PC-3 (cell line): ENCODE data around the gene DNM2. TPM values are rescaled to one million over a fixed set of nuclear protein-coding genes. Genes with fewer than 3 reads are reported as not detected.

Source experiments
- ATAC-seq: fragments of 200-7000 bp; cut with Tn5 transposase; 2 replicates; pipeline ENCODE4 v1.9.1; 2020; ENCODE audit warnings: mild to moderate bottlenecking, moderate library complexity
- BruUV-seq: library from RNA; stranded (reverse); fragments of 400-500 nt; replicated peaks from 2 replicates; lab custom pipeline; 2021; lab: Mats Ljungman, UMichigan
- CTCF ChIA-PET: fragments of 300-600 bp; sonication (Branson Sonifier 250); formaldehyde crosslinking; loops from one replicate; lab custom pipeline; 2022; ENCODE audit warnings: antibody characterized with exemption; lab: Charles Lee
- POLR2A ChIA-PET: fragments of 300-600 bp; sonication (Branson Sonifier 250); formaldehyde crosslinking; loops from one replicate; lab custom pipeline; 2022; ENCODE audit warnings: antibody characterized with exemption; ENCODE audit not compliant: unreplicated experiment; lab: Charles Lee
- DNase-seq: peaks from one replicate; pipeline ENCODE4 v3.0.0-alpha.2; 2015
- H2AFZ ChIP-seq: fragments of 300-600 bp; sonication (generic); 2 replicates; pipeline ENCODE4 v1.6.0; 2016; ENCODE audit warnings: antibody characterized with exemption, low read length
- H3F3A ChIP-seq: fragments of 300-600 bp; sonication (generic); one replicate; pipeline ENCODE4 v1.6.0; 2017; ENCODE audit warnings: antibody characterized with exemption, low read length, control low read depth, mild to moderate bottlenecking; ENCODE audit not compliant: unreplicated experiment
- H3K27ac ChIP-seq: fragments of 300-600 bp; sonication (generic); 2 replicates; pipeline ENCODE4 v1.5.1; 2016; ENCODE audit warnings: mild to moderate bottlenecking, low read length
- H3K27me3 ChIP-seq: fragments of 300-600 bp; sonication (generic); 2 replicates; pipeline ENCODE4 v1.6.1; 2016; ENCODE audit warnings: low read length, mixed read lengths
- H3K36me3 ChIP-seq: fragments of 300-600 bp; sonication (generic); 2 replicates; pipeline ENCODE4 v1.6.1; 2016; ENCODE audit warnings: low read depth, mixed run types, low read length, mixed read lengths
- H3K4me1 ChIP-seq: fragments of 300-600 bp; sonication (generic); 2 replicates; pipeline ENCODE4 v1.5.1; 2016; ENCODE audit warnings: low read length; ENCODE audit not compliant: insufficient read depth
- H3K4me2 ChIP-seq: fragments of 300-600 bp; sonication (generic); 2 replicates; pipeline ENCODE4 v1.6.0; 2016; ENCODE audit warnings: low read length
- H3K4me3 ChIP-seq: fragments of 300-600 bp; sonication (generic); 2 replicates; pipeline ENCODE4 v1.5.1; 2016; ENCODE audit warnings: mild to moderate bottlenecking, low read length, mixed read lengths
- H3K79me2 ChIP-seq: fragments of 300-600 bp; sonication (generic); 2 replicates; pipeline ENCODE4 v1.6.1; 2017; ENCODE audit warnings: low read length, mixed read lengths
- H3K9ac ChIP-seq: fragments of 300-600 bp; sonication (generic); 2 replicates; pipeline ENCODE4 v1.6.0; 2016; ENCODE audit warnings: mild to moderate bottlenecking, low read length
- H3K9me2 ChIP-seq: fragments of 300-600 bp; sonication (generic); replicated peaks from 2 replicates; pipeline ENCODE4 v1.6.1; 2016; ENCODE audit warnings: mixed run types, low read length, mixed read lengths
- H3K9me3 ChIP-seq: fragments of 300-600 bp; sonication (generic); 2 replicates; pipeline ENCODE4 v1.6.1; 2016; ENCODE audit warnings: low read length, mixed read lengths
- H4K20me1 ChIP-seq: fragments of 300-600 bp; sonication (generic); 2 replicates; pipeline ENCODE4 v1.6.1; 2016; ENCODE audit warnings: low read length, mixed read lengths
- CTCF ChIP-seq: fragments of 300-600 bp; sonication (generic); conservative IDR thresholded peaks from 2 replicates; pipeline ENCODE4 v1.5.1; 2017; ENCODE audit warnings: antibody characterized with exemption, low read depth, mild to moderate bottlenecking, low read length
- EZH2 ChIP-seq: fragments of 300-600 bp; sonication (generic); IDR thresholded peaks from one replicate; pipeline ENCODE4 v1.6.1; 2017; ENCODE audit warnings: antibody characterized with exemption, mild to moderate bottlenecking, low read length; ENCODE audit not compliant: unreplicated experiment
- EZH2phosphoT487 ChIP-seq: fragments of 300-600 bp; sonication (generic); IDR thresholded peaks from 2 replicates; pipeline ENCODE4 v1.6.1; 2018; ENCODE audit warnings: mild to moderate bottlenecking, antibody characterized with exemption, low read length, borderline replicate concordance
- intact Hi-C: fragments of 100-400 bp; cut with micrococcal nuclease; formaldehyde crosslinking; loops from 2 replicates; pipeline ENCODE4 v1.9.0; 2023
- total RNA-seq: library from RNA; depleted of rRNA; stranded (reverse); fragments of >200 nt; gene quantifications from 2 replicates; pipeline ENCODE4 v1.2.3, GENCODE V29; 2014

DNM2 gene
- total RNA-seq, 1 experiment from 2014 or later = 150 TPM

- Histone ChIP-seq H3K9me2 (no peaks in the 10 kb centered on the region), H3K9me3 (no peaks in the 10 kb centered on the region), H3K4me1 (peaks cover 16% of the 10 kb centered on the region), H3K9ac (no peak overlapping the region), H2AFZ (no peak overlapping the region), H3K4me2 (no peak overlapping the region), H3K27me3 (no peaks in the 10 kb centered on the region), H3K79me2 (no peaks in the 10 kb centered on the region), H3K4me3 (no peak overlapping the region), H4K20me1 (no peaks in the 10 kb centered on the region), H3K27ac (no peak overlapping the region), H3F3A (peaks cover 4% of the 10 kb centered on the region), H3K36me3 (no peaks in the 10 kb centered on the region)
- intact Hi-C loops = no loop called here
- TF ChIP-seq EZH2phosphoT487 (no peak), EZH2 (no peak), CTCF (no peak)
- DNase-seq = no peak
- ATAC-seq = no peak
- BruUV-seq = no TSS peak
- ChIA-PET CTCF (no interaction called here), POLR2A (no interaction called here)
Measured at GRCh38 chr19:10839114-10840050, 121.5 kb downstream of the DNM2 start.

GRCh38 chr19:10842788-10843187 lies 124.9 kb downstream of the DNM2 start:
- Histone ChIP-seq H3K9me2 (no peaks in the 10 kb centered on the region), H3K4me3 (no peak overlapping the region), H3K36me3 (no peaks in the 10 kb centered on the region), H3K4me2 (no peak overlapping the region), H4K20me1 (no peaks in the 10 kb centered on the region), H3K79me2 (no peaks in the 10 kb centered on the region), H3K27ac (no peak overlapping the region), H2AFZ (no peak overlapping the region), H3K9ac (no peak overlapping the region), H3K27me3 (no peaks in the 10 kb centered on the region), H3K4me1 (no peaks in the 10 kb centered on the region), H3K9me3 (no peaks in the 10 kb centered on the region), H3F3A (no peaks in the 10 kb centered on the region)
- DNase-seq = no peak
- intact Hi-C loops = no loop called here
- ATAC-seq = no peak
- TF ChIP-seq EZH2phosphoT487 (no peak), CTCF (no peak), EZH2 (no peak)
- no TSS peak for BruUV-seq
- ChIA-PET CTCF (no interaction called here), POLR2A (no interaction called here)
